Measurements from ENCODE around the gene SLC4A4.

SLC4A4 gene

DNA sequence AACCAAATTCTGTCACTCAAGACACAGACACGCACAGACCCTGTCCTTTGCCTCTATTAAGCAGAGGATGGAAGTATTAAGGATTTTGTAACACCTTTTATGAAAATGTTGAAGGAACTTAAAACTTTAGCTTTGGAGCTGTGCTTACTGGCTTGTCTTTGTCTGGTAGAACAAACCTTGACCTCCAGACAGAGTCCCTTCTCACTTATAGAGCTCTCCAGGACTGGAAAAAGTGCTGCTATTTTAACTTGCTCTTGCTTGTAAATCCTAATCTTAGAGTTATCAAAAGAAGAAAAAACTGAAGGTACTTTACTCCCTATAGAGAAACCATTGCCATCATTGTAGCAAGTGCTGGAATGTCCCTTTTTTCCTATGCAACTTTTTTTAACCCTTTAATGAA is 229.3 kb downstream of the SLC4A4 start:
- DNase-seq (ENCODE audit: extremely low read depth, insufficient read length): no peak
- TF ChIP-seq CTCF (IDR thresholded peaks at IDR 0.05; ENCODE audit: insufficient read depth, low read length, poor library complexity, severe bottlenecking): no peak
- H3K36me3 ChIP-seq (ENCODE audit: control insufficient read depth, insufficient read depth, low read length): no peaks in the 10 kb centered on the region
- H3K27me3 ChIP-seq (replicated peaks; ENCODE audit: control insufficient read depth, insufficient read depth, low read length): no peaks in the 10 kb centered on the region
- H3K4me3 ChIP-seq (replicated peaks; ENCODE audit: low read depth, low read length): no peak overlapping the region

GRCh38 chr4:71570492-71570891 is 231.7 kb downstream of the SLC4A4 start:
- no peaks in the 10 kb centered on the region for H3K27me3 ChIP-seq (replicated peaks; ENCODE audit: control insufficient read depth, insufficient read depth, low read length)
- DNase-seq (ENCODE audit: extremely low read depth, insufficient read length): no peak
- TF ChIP-seq CTCF (IDR thresholded peaks at IDR 0.05; ENCODE audit: insufficient read depth, low read length, poor library complexity, severe bottlenecking): no peak
- no peaks in the 10 kb centered on the region for H3K36me3 ChIP-seq (ENCODE audit: control insufficient read depth, insufficient read depth, low read length)
- no peak overlapping the region for H3K4me3 ChIP-seq (replicated peaks; ENCODE audit: low read depth, low read length)

GRCh38 chr4:71571346-71571745 is 232.5 kb downstream of the SLC4A4 start:
- H3K27me3 ChIP-seq (replicated peaks; ENCODE audit: control insufficient read depth, insufficient read depth, low read length): no peaks in the 10 kb centered on the region
- TF ChIP-seq CTCF (IDR thresholded peaks at IDR 0.05; ENCODE audit: insufficient read depth, low read length, poor library complexity, severe bottlenecking): no peak
- H3K36me3 ChIP-seq (ENCODE audit: control insufficient read depth, insufficient read depth, low read length): no peaks in the 10 kb centered on the region
- no peak overlapping the region for H3K4me3 ChIP-seq (replicated peaks; ENCODE audit: low read depth, low read length)
- no peak for DNase-seq (ENCODE audit: extremely low read depth, insufficient read length)

- Histone ChIP-seq H3K36me3 (ENCODE audit: control insufficient read depth, insufficient read depth, low read length) (no peaks in the 10 kb centered on the region), H3K4me3 (replicated peaks; ENCODE audit: low read depth, low read length) (no peak overlapping the region), H3K27me3 (replicated peaks; ENCODE audit: control insufficient read depth, insufficient read depth, low read length) (no peaks in the 10 kb centered on the region)
- no peak for DNase-seq (ENCODE audit: extremely low read depth, insufficient read length)
- TF ChIP-seq CTCF (IDR thresholded peaks at IDR 0.05; ENCODE audit: insufficient read depth, low read length, poor library complexity, severe bottlenecking): no peak
These were observed 245.2 kb downstream of the SLC4A4 start for GRCh38 chr4:71583971-71584370.

- TF ChIP-seq CTCF (IDR thresholded peaks at IDR 0.05; ENCODE audit: insufficient read depth, low read length, poor library complexity, severe bottlenecking): no peak
- DNase-seq (ENCODE audit: extremely low read depth, insufficient read length): no peak
- no peaks in the 10 kb centered on the region for H3K36me3 ChIP-seq (ENCODE audit: control insufficient read depth, insufficient read depth, low read length)
- no peaks in the 10 kb centered on the region for H3K27me3 ChIP-seq (replicated peaks; ENCODE audit: control insufficient read depth, insufficient read depth, low read length)
- no peak overlapping the region for H3K4me3 ChIP-seq (replicated peaks; ENCODE audit: low read depth, low read length)
These were observed 245.8 kb downstream of the SLC4A4 start for GRCh38 chr4:71584585-71584984.

- Histone ChIP-seq H3K27me3 (replicated peaks; ENCODE audit: control insufficient read depth, insufficient read depth, low read length) (no peaks in the 10 kb centered on the region), H3K4me3 (replicated peaks; ENCODE audit: low read depth, low read length) (no peak overlapping the region), H3K36me3 (ENCODE audit: control insufficient read depth, insufficient read depth, low read length) (no peaks in the 10 kb centered on the region)
- TF ChIP-seq CTCF (IDR thresholded peaks at IDR 0.05; ENCODE audit: insufficient read depth, low read length, poor library complexity, severe bottlenecking): no peak
- DNase-seq (ENCODE audit: extremely low read depth, insufficient read length): no peak
These were observed 247.4 kb downstream of the SLC4A4 start for GRCh38 chr4:71586087-71586763.
